Measurements from ENCODE around the gene C15orf62.

C15orf62 gene

DNA sequence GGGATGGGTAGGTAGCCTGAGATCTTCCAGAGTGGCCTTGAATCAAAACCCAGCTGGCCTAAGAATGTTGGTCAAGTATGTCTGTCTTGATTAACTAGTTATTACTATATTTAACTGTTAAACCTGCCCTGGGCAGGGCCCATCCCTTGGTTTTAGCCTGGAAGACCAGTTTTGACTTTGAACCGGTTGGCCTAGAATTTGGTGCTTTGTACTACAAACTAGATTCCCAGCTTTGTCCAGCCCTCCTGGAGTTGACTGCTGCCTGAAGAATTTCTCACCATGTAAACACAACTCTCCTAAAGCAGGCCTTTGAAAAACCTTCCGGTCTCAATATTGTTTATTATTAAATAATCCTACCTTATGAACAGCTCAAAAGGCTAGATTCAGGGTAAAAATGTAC lies 16.0 kb downstream of the C15orf62 start:
- no peak for DNase-seq

GRCh38 chr15:40787344-40787841 lies 17.6 kb downstream of the C15orf62 start:
- DNase-seq, result peak; percentile 71

DNA sequence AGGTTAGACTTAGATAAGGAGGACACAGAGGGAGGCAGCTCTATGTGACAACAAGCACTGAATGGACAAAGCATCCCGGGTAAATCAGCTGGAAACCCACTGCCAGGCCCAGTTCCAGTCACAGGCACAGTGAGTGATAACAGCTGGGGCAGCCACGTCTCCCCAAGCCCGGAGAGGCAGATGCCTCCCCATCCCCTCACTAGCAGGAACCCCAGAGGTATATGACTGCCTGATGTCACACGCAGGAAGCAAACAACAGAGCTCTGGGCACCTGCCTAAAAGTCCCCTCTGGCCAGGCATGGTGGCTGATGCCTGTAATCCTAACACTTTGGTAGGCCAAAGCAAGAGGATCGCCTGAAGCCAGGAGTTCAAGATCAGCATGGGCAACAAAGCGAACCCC lies 18.2 kb downstream of the C15orf62 start:
- DNase-seq, result no peak

GRCh38 chr15:40789119-40789518 lies 19.3 kb downstream of the C15orf62 start:
- DNase-seq, result no peak

- no peak for DNase-seq
Measured at GRCh38 chr15:40789999-40790398, 20.2 kb downstream of the C15orf62 start.

DNA sequence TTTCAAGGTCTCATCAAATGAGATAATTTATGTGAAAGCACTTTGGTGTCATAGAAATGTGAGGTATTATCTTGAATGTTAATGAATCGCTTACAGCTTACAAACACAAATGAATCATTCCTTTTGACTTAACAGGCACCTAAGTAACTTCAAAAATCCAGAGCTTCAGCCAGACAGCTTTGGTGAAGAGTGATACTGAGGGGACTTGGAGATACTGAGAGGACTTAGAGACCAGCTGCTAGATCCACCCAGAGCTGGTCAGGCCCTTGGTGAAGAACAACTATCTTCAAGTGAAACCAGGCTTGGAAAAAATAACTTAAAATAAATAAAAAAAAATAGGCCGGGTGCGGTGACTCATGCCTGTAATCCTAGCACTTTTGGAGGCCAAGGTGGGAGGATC lies 20.9 kb downstream of the C15orf62 start:
- DNase-seq, result no peak

DNA sequence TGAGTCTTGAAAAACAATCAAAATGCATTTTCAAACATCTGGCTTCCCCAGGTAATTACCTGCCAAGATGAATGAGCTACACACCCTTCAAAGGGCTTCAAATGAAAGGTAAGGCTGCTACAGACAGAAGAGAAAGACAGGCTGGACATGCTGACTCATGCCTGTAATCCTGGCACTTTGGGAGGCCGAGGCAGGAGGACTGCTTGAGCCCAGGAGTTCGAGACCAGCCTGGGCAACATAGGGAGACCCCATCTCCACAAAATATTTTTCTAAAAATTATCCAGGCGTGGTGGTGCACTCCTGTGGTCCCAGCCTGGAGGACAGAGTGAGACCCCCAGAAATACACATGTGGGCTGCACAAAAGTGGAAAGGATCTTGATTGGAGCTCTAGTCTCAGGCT lies 22.6 kb downstream of the C15orf62 start:
- no peak for DNase-seq

DNA sequence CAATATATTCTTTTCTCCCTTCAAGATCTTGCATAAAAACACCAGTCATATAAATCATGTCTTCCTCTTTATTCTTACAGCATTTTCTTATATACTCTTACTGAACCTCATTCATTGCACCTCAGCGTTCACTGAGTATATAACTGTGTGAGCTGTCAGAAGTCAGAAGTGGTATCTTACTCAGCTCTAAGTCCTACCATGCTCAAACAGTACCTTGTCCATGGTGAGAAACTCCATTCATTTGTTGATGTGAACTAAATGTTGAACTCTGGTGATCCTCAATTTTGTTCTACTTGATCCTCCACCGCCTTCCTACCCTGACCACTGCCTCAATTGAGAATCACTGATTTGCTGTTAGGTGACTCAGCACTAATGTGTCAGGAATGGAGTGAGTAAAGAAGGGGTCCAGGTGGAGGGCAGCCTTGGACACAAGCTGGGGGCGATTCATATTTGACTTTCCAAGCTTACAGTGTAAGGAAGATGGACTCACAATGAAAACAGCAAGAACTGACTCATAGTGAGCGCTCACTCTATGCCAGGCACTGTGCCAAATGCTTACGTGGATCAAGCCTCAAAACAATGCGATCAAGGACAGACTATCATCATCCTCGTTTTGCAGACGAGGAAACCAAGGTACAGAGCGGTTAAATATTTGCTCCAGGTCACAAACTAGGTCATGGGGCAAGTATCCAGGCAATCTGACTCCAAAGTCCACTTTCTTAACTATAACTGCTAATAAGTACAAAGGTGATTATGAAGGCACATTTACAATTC lies 23.6 kb downstream of the C15orf62 start:
- peak; percentile 38 for DNase-seq

DNA sequence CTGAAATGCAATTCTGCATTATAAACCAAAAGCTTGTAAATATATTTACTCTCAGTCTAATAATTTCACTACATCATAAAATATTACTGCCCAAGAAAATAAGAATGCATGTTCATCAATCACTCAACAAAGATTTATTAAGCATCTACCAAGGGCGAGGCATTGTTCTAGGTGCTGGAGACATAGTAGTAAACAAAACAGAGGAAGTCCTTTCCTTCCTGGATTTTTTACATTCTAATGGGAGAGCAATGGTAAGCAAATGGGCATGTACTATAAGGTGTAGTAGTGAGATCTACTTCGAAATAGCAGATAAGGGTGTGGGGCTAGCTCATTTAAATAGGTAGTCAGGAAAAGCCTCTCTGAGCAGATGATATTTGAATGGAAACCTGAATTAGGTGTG lies 26.3 kb downstream of the C15orf62 start:
- no peak for DNase-seq

GRCh38 chr15:40796512-40796911 lies 26.7 kb downstream of the C15orf62 start:
- DNase-seq, result no peak

DNA sequence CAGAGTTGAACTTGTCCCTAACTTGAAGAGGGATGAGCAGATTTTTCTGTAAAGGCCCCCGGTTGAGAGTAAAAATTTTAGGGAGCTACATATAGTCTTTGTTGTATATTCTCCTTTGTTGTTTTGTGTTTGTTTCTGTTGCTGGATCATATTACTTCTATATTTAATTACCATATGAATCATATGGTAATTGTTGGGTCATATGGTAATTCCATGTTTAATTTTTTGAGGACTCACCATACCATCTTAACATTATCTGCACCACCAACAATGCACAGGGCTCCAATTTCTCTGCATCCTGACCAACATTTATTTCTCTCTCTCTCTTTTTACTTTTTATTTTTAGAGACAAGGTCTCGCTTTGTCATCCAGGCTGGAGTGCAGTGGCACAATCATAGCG lies 29.7 kb downstream of the C15orf62 start:
- no peak for DNase-seq

DNA sequence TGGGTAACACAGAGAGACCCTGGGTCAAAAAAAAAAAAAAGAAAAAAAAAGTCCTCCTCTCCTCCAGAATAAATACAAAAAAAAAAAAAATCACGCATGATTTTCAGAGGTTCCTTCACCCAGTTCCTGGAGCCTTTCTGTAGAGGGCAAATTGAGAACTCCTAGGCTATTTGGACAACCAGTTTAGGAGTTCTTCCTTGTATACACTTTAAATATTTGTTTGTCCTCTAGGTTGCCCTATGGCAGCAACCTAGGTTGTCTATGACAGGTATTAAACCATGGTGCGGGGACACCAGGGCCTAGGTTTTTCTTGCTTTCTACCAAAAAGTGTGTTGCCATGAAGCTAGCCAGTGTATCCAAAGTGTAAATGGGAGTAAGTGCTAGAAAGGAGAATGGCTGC lies 33.3 kb downstream of the C15orf62 start:
- no peak for DNase-seq

- no peak for DNase-seq
Measured at GRCh38 chr15:40803688-40804087, 33.9 kb downstream of the C15orf62 start.

- no peak for DNase-seq
Measured at GRCh38 chr15:40806672-40807027, 36.9 kb downstream of the C15orf62 start.

DNA sequence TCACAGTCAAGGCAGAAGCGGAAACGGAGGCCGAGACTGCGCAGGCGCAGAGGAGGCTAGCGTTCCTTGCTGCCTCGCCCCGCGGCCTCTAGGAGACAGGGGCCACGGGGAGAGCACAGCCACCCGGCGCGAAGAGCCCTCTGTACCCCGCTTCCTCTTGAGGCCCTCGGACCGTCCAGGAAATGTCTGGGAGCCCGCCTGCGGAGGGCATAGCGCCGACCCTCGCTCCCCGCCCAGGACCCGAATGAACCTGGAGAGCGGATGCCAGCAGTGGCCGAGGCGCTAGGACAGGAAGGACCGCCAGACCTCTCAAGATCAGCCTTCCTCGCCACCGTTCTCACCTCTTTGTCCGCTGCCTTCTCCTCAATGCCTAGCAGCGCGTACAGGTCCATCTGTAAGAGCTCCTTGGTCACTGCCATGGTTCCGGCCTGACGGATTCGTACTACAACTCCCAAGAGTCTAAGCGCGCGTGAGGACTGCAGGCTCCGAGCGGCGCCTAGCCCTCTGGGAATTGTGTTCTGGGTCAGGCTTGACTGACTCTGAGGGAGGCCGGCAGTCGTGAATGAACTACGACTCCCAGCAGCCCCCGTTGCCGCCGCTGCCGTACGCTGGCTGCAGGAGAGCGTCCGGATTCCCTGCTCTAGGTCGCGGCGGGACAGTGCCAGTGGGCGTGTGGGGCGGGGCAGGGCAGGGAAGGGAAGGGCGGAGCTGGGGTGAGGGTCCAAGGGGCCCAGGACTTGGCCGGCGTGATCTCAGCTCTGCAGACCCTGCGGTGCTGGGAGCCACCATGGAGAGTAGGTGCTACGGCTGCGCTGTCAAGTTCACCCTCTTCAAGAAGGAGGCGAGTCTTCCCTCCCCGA lies 37.5 kb downstream of the C15orf62 start, which contains the start of the genes DNAJC17 and ZFYVE19:
TSS of gene DNAJC17 (minus strand) at position 446 of the 860 bp plus-strand sequence. CDS start at position 419, 27 bp downstream.
TSS of gene ZFYVE19 (plus strand) at position 62 of the 860 bp plus-strand sequence. CDS start at position 563, 501 bp downstream.
- DNase-seq, result peak; percentile 95

DNA sequence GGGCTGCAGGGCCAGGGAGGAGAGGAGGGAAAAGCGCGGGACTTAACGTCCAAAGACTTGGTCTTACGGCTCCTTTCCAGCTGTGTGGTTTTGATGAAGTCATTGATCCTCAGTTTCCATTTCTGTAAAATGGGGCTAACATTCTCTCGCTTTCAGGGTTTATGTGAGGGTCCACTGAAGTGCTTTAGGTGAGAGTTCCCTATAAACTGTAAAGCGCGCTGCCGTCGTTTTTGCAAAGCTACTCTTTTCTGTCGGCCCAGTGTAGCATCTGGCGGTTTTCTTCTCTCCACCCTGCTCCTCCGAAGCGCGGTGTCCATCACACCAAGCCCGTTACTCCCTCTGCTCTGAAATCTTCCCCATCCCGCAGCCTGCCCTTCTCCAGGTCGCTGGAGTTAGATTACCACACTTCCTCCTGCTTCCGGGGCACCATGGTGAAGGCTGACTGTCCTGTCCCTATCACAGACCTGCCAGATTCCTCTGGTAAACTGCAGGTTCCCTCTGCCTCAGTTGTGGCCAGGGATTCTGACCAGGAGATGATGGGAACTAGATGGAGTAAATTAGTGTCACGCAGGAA lies 38.2 kb downstream of the C15orf62 start:
- no peak for DNase-seq

GRCh38 chr15:40808861-40809450 lies 39.2 kb downstream of the C15orf62 start:
- no peak for DNase-seq

DNA sequence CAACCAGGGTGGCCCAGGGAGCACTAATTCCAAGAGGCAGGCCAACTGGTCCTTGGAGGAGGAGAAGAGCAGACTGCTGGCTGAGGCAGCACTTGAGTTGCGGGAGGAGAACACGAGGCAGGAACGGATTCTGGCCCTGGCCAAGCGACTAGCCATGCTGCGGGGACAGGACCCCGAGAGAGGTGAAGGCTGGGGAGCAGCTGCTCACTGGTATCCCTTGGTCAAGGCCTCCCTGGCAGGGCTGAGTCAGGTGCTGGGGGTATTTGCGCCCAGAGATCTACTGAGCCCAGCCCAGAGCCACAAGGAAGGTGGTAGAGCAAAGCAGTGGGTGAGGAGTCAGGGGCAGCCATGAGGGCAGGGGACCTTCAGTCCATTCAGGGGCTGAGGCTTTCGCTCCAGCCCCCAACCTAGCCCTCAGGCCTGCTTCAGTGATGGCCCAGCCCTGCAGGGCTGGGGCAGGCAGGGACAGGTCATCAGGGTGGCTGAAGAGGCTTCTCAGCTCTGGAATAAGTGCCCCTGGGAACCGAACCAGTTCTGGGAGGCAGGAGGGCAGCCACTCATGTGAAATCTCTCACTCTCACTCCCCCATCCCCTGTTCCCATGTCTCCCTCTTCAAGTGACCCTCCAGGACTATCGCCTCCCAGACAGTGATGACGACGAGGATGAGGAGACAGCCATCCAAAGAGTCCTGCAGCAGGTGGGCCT lies 43.1 kb downstream of the C15orf62 start:
- no peak for DNase-seq

- no peak for DNase-seq
Measured at GRCh38 chr15:40815042-40815698, 45.4 kb downstream of the C15orf62 start.

DNA sequence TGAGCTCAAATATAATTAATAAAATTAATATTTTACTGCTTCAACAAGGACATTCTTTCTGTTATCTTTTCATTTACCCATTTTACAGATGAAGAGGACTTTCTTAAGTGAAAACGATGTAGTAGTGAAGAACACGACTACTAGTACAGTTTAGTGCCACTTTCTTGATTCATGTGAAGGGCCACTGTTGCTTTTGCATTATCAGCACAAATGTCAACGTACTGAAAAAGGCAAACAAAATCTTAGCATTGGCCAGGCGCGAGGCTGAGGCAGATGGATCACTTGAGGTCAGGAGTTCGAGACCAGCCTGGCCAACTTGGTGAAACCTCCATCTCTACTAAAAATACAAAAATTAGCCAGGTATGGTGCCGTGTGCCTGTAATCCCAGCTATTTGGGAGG lies 49.3 kb downstream of the C15orf62 start:
- no peak for DNase-seq

GRCh38 chr15:40821195-40821594 lies 51.4 kb downstream of the C15orf62 start:
- no peak for DNase-seq
